VCaP (cell line): Measurements from ENCODE around the gene SIK2.

Experiments
- H3K27ac ChIP-seq: fragments of 450-650 bp; 2 replicates; pipeline ENCODE4 v1.5.1; 2017
- TF ChIP-seq, protein P1 (sequence below): fragments of 450-650 bp; conservative IDR thresholded peaks from 2 replicates; pipeline ENCODE4 v1.5.1; 2017; ENCODE audit warnings: mild to moderate bottlenecking, moderate library complexity

SIK2 gene

DNA sequence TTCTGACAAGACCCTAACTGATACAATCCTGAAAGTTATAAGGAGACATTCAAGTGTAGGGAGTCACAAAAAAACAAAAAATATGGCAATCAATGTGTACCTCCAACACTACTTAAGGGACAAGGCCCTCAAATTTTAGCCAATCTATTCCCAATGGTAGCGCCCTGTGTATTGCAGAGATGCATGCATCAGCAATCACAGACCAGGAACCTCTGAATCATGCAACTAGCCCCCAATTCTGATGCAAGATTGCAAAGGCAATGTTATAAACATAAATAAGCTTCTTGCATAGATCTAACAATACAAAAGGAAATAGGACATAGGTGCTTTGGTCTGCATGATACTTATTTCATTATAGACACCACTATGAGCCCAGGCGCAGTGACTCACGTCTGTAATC lies 29.7 kb upstream of the SIK2 start:
- TF ChIP-seq, protein P1, sequence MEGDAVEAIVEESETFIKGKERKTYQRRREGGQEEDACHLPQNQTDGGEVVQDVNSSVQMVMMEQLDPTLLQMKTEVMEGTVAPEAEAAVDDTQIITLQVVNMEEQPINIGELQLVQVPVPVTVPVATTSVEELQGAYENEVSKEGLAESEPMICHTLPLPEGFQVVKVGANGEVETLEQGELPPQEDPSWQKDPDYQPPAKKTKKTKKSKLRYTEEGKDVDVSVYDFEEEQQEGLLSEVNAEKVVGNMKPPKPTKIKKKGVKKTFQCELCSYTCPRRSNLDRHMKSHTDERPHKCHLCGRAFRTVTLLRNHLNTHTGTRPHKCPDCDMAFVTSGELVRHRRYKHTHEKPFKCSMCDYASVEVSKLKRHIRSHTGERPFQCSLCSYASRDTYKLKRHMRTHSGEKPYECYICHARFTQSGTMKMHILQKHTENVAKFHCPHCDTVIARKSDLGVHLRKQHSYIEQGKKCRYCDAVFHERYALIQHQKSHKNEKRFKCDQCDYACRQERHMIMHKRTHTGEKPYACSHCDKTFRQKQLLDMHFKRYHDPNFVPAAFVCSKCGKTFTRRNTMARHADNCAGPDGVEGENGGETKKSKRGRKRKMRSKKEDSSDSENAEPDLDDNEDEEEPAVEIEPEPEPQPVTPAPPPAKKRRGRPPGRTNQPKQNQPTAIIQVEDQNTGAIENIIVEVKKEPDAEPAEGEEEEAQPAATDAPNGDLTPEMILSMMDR = no peak
- H3K27ac ChIP-seq = no peak overlapping the region

DNA sequence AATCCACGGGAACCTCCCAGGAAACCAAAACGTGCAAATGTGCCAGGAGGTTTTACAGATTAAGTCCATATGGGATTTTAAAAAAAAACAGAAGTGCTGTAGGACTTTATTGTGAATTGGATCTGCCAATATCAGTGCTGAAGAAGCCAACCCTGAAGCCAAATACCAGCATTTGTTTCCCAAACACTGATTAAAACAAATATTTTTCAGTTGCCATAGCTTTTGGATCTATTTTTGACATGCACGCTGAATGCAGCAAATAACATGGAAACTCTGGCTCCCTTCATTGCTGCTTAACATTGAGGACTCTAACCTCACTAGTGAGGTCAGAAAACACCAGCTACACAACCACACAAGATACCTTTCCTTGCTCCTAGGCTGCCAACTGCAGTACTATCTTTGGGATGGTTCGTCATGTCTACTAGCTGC lies 28.4 kb upstream of the SIK2 start:
- TF ChIP-seq, protein P1 = no peak
- no peak overlapping the region for H3K27ac ChIP-seq

DNA sequence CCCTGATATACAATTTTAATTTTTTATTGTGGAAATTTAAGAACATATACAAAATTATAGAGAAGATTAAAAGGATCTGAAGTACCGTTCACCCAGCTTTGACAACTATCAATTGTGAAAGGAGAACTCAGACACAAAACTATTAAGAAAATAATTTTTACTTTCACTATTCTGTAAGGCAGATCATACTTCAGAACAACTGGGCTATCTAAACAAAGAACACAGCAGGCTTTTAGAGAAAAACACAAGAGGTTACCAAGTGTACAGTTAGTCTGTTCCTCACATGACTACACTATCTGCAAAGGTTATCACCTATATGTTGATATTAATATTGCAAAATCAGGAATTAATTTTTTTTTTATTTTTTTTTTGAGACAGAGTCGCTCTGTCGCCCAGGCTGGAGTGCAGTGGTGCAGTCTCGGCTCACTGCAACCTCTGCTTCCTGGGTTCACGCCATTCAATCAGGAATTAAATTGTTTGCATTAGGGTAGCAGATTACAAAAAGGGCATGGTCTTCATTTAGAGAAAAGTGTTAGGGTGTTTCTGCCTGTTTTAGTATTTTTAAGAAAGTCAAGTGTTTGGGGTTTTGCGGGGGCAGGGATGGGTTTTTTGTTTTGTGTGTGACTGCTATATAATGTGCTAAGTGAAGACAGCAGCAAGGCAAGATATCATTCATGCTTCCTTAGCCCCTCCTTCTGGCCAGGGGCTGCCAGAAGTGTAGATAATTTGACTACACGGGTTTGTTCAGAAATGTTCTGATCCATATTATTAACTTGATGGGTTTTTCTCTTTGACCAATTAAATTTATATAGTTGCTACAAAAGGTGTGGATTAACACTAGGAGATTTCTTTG lies 27.6 kb upstream of the SIK2 start:
- no peak overlapping the region for H3K27ac ChIP-seq
- TF ChIP-seq, protein P1 = no peak

DNA sequence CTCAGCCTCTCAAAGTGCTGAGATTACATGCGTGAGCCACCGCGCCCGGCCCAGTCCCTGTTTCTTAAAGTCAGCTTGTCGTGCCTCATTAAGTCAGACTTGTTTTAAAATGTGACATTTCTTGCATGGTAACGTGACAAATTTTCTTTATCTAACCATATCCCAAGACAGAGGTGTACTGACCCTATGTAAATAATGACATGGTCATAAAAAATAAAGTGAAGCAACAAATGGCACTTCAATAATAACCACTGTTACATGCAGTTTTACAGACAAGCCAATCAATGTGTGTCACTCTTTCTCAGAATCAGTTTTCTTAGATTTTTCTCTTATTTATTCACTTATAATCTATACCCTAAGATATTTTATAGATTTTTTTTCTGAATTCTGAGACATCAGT lies 26.5 kb upstream of the SIK2 start:
- no peak overlapping the region for H3K27ac ChIP-seq
- TF ChIP-seq, protein P1 = no peak

DNA sequence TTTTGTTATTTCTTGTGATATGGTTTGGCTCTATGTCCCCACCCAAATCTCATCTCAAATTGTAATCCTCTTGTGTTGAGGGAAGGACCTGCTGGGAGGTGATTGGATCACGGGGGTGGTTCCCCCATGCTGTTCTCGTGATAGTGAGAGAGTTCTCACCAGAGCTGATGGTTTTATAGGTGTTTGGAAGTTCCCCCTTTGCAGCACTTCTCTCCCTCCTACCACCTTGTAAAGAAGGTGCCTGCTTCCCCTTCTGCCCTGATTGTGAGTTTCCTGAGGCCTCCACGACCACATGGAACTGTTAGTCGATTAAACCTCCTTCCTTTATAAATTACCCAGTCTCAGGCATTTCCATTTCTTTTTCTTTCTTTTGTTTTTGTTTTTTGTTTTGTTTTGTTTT lies 24.4 kb upstream of the SIK2 start:
- TF ChIP-seq, protein P1 = no peak
- no peak overlapping the region for H3K27ac ChIP-seq

DNA sequence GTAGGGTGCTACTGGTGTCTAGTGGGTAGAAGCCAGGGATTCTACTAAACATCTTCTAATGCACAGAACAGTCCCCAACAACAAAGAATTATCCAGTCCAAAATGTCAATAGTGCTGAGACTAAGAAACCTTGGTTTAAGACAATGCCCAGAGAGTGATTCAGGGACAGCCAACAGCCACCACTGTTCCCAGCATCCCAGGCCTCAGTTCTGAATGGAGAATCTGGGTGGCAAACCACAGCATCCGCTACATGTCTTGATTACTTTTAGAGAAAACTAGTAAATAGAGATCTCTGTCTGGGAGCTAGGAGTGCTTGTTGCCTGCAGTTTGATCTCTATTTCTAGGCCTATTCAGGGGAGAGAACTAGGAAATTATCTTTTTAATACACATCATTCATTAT lies 20.9 kb upstream of the SIK2 start:
- TF ChIP-seq, protein P1 = no peak

DNA sequence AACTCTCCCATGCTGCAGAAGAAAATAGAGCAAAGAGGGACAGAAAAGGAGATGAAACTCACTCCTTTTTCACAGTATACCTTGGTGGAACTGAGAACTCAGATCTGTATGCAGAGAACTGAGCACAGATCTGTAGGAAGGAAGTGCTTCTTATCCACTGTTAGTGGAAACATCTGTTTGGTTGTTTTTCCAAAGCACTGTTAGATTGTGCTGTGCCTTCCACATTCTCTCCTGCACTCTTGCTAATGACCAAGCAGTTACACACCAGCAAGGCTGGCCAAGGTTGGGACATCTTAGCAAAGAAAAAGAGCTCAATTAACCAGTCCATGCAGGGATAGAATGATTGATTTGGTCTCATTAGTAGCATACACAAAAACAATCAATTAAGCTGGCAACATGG lies 20.1 kb upstream of the SIK2 start:
- TF ChIP-seq, protein P1 = no peak
- H3K27ac ChIP-seq = no peak overlapping the region

More for the DNA sequence above, 20.9 kb upstream of the SIK2 start:
- H3K27ac ChIP-seq = no peak overlapping the region
